Measurements from ENCODE around the gene ERCC6.

Gene ERCC6

DNA sequence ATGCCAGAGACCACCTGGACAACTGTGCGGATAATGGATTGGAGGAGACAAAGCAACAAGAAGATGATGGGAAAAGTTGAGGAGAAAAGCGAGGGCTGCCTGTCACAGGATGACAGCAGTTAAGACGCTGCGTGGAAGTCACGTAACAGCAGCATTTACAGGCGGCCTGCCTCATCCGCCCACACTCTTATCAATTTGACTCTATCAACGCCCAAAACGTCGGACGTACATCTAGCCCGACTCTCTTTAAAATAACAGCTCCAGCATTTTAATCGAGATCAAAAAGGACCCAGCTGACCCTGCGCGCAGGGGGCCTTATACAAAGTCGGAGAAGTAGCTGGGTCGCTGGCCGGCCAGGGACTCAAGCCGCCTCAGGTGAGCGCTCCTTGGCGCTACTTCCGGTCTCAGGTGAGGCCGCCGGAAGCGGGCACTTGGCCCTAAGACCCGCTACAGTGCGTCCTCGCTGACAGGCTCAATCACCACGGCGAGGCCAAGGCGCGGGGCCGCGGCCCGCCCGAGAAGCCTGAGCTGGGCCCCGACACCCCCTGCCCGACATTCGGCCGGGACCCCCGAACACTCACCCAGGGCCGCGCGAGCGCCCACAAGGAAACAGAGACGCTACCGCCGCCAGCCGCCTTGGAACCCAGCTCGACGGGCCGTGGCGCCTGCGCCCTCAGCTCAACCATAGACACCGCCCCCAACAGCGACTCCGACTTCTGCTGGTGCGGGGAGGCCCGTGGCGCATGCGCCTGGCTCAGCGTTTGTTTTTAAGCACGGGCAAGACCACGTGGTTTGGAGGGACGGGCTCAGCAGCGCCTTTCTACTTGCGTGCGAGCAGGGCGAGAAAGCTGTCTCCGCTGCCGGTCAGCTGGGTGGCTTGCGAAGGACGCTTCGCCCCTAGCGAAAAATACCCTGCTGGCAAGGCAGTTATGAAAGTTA lies at the start of gene ERCC6:
Gene ERCC6, minus strand, starts transcription at position 741 of the 939 bp plus-strand sequence.
- Histone ChIP-seq H3K27me3 (ENCODE audit: control insufficient read depth, insufficient read depth, low read length) (no peaks in the 10 kb centered on the region), H3K36me3 (ENCODE audit: control insufficient read depth, insufficient read depth, low read length) (peaks cover 2% of the 10 kb centered on the region), H3K4me3 (ENCODE audit: low read length) (peak within 1 kb of the TSS; percentile 88), H3K27ac (ENCODE audit: low read depth, low read length) (peak within 1 kb of the TSS; percentile 78), H3K4me1 (ENCODE audit: control insufficient read depth, insufficient read depth, low read length) (no peaks in the 10 kb centered on the region), H3K9ac (ENCODE audit: low read length) (peak within 1 kb of the TSS; percentile 57)

DNA sequence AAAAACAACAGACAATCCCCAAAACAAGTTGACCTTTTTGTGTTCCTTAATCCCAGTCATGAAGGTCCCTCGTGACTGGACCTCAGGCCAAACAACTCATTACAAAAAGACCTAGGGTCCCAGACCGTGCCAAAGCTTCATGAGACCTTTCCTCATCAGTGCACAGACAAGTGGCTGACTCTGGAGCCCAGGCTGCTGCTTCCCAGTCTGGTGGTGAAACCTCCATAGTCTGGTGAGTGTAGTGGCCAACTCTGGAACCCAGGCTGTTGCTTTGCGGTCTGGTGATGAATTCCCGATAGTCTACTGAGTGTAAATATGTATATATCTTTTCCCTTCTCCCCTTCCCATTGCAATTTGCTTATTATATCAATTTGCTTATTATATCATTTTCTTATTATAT lies 49.1 kb upstream of the ERCC6 start:
- Histone ChIP-seq H3K9ac (ENCODE audit: low read length) (no peak overlapping the region), H3K4me1 (ENCODE audit: control insufficient read depth, insufficient read depth, low read length) (no peaks in the 10 kb centered on the region), H3K36me3 (ENCODE audit: control insufficient read depth, insufficient read depth, low read length) (no peaks in the 10 kb centered on the region), H3K27ac (ENCODE audit: low read depth, low read length) (no peak overlapping the region), H3K4me3 (ENCODE audit: low read length) (no peak overlapping the region), H3K27me3 (ENCODE audit: control insufficient read depth, insufficient read depth, low read length) (no peaks in the 10 kb centered on the region)

DNA sequence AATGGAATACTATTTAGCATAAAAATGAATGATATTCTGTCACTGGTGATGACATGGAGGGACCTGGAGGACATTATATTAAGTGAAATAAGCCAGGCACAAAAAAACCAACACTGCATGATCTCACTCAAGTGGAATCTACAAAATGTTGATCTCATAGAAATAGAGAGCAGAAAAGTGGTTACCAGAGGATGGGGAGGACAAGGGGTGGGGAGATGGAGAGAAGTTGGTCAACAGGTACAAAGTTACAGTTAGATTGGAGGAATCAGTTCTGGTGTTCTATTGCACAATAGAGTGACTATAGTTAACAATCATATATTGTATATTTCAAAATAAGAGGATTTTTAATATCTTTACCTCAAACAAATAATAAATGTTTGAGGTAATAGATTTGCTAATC lies 46.5 kb upstream of the ERCC6 start:
- Histone ChIP-seq H3K27ac (ENCODE audit: low read depth, low read length) (no peak overlapping the region), H3K4me1 (ENCODE audit: control insufficient read depth, insufficient read depth, low read length) (no peaks in the 10 kb centered on the region), H3K36me3 (ENCODE audit: control insufficient read depth, insufficient read depth, low read length) (no peaks in the 10 kb centered on the region), H3K9ac (ENCODE audit: low read length) (no peak overlapping the region), H3K27me3 (ENCODE audit: control insufficient read depth, insufficient read depth, low read length) (no peaks in the 10 kb centered on the region), H3K4me3 (ENCODE audit: low read length) (no peak overlapping the region)

DNA sequence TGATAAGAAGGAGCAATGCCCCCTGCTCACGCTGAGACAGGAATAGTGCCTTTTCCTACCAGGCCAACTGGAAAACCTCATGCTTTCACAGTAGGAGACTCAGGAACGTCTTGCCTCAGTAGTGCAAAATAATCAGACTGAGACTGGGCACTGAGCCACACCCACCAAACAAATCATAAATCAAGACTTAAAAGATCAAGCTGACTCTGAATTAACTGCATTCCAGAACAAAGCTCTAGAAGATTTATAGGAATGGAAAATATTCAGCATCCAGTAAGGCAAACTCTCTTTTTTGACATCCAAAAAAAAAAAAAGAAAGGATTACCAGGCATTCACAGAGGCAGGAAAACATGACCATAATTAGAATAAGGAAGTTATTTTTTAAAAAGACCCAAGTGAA lies 40.7 kb upstream of the ERCC6 start:
- no peak overlapping the region for H3K27ac ChIP-seq (ENCODE audit: low read depth, low read length)
- H3K27me3 ChIP-seq (ENCODE audit: control insufficient read depth, insufficient read depth, low read length): no peaks in the 10 kb centered on the region
- no peaks in the 10 kb centered on the region for H3K4me1 ChIP-seq (ENCODE audit: control insufficient read depth, insufficient read depth, low read length)
- no peaks in the 10 kb centered on the region for H3K36me3 ChIP-seq (ENCODE audit: control insufficient read depth, insufficient read depth, low read length)
- no peak overlapping the region for H3K4me3 ChIP-seq (ENCODE audit: low read length)
- no peak overlapping the region for H3K9ac ChIP-seq (ENCODE audit: low read length)

DNA sequence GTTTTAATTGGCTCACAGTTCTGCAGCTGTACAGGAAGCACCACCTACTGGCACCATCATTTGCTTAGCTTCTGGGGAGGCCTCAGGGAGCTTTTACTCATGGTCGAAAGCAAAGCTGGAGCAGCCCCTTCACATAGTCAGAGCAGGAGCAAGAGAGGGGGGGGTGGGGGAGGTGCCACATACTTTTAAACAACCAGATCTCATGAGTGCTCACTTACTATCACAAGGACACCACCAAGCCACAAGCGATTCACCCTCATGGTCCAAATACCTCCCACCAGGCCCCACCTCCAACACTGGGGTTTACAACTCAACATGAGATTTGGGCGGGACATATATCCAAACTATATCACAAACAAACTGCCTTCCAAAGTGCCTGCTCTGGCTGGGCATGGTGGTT lies 39.5 kb upstream of the ERCC6 start:
- H3K9ac ChIP-seq (ENCODE audit: low read length): no peak overlapping the region
- H3K27me3 ChIP-seq (ENCODE audit: control insufficient read depth, insufficient read depth, low read length): no peaks in the 10 kb centered on the region
- H3K36me3 ChIP-seq (ENCODE audit: control insufficient read depth, insufficient read depth, low read length): no peaks in the 10 kb centered on the region
- no peak overlapping the region for H3K4me3 ChIP-seq (ENCODE audit: low read length)
- H3K27ac ChIP-seq (ENCODE audit: low read depth, low read length): no peak overlapping the region
- H3K4me1 ChIP-seq (ENCODE audit: control insufficient read depth, insufficient read depth, low read length): no peaks in the 10 kb centered on the region

DNA sequence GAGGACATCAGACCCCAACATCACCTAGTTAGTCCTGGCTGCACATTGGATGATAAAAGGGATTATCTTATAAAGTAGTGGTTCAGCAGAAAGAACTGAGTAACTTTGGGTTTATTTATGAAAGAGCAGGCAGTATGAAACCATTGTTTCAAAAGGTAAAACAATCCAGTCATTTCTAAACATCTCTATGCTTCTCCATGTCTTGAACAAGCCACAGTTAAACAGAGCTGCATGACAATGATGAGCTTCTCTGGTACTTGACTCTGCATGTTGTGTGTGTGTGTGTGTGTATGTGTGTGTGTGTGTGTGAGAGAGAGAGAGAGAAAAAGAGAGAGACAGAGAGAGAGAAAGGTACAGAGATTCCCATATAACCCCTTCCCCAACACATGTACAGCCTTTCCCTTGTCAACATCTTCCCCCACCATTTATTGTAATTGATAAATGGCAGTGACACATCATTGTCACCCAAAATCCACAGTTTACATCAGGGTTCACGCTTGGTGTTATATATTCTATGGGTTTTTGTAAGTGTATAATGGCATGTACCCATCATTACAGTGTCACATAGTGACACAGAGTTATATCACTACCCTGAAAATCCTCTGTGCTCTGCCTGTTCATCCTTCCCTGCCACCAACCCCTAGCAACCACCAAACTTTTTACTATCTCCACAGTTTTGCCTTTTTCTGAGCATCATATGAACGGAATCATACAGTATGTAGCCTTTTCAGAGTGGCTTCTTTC lies 38.4 kb upstream of the ERCC6 start:
- H3K27me3 ChIP-seq (ENCODE audit: control insufficient read depth, insufficient read depth, low read length): no peaks in the 10 kb centered on the region
- no peak overlapping the region for H3K4me3 ChIP-seq (ENCODE audit: low read length)
- H3K27ac ChIP-seq (ENCODE audit: low read depth, low read length): no peak overlapping the region
- H3K9ac ChIP-seq (ENCODE audit: low read length): no peak overlapping the region
- no peaks in the 10 kb centered on the region for H3K4me1 ChIP-seq (ENCODE audit: control insufficient read depth, insufficient read depth, low read length)
- no peaks in the 10 kb centered on the region for H3K36me3 ChIP-seq (ENCODE audit: control insufficient read depth, insufficient read depth, low read length)

DNA sequence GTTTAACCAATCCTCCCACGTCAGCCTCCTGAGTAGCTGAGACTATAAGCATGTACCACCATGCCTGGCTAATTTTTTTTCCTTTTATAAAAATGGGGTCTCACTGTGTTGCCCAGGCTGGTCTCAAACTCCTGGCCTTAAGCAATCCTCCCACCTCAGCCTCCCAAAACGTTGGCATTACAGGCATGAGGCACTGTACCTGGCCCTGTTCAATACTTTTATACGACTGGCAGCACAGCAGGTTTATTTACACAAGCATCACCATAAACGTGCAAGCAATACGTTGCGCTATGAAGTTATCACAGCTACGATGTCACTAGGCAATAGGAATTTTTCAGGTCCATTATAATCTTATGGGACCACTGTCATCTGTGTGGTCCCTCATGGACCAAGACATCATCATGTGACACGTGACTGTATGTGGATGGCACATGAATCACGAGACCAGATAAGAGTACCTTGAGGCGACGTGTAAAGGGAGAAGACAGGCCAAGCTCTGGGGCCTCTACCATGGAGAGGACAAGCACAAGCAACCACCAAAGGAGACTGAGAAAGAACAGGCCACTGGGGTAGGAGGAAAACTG lies 36.7 kb upstream of the ERCC6 start:
- Histone ChIP-seq H3K27me3 (ENCODE audit: control insufficient read depth, insufficient read depth, low read length) (no peaks in the 10 kb centered on the region), H3K27ac (ENCODE audit: low read depth, low read length) (no peak overlapping the region), H3K4me3 (ENCODE audit: low read length) (no peak overlapping the region), H3K9ac (ENCODE audit: low read length) (no peak overlapping the region), H3K36me3 (ENCODE audit: control insufficient read depth, insufficient read depth, low read length) (no peaks in the 10 kb centered on the region), H3K4me1 (ENCODE audit: control insufficient read depth, insufficient read depth, low read length) (no peaks in the 10 kb centered on the region)

DNA sequence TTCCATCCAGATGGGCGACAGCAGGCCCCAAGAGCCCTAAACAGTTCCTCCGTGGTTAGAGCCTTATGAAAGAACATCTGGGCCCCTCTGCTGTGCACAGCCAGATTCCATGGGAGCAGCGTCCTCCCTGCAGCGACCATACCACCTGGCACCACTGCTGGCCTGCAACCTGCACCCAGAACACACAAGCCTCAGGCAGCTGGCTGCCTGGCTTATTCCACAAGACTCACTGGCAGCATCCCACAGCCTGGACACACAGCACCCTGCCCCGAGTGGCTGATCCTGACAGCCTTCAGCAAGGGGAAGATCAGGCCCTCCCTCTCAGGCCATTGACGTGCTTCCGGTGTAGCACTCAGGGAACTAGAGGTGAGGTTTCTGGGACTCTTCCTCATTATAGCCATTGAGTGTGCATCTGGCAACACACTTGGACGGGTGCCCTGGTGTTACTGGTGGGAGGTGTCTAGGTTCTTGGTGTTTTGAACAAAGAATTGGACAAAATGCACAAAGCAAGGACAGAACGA lies 33.7 kb upstream of the ERCC6 start:
- no peaks in the 10 kb centered on the region for H3K4me1 ChIP-seq (ENCODE audit: control insufficient read depth, insufficient read depth, low read length)
- H3K27me3 ChIP-seq (ENCODE audit: control insufficient read depth, insufficient read depth, low read length): no peaks in the 10 kb centered on the region
- H3K9ac ChIP-seq (ENCODE audit: low read length): no peak overlapping the region
- no peak overlapping the region for H3K27ac ChIP-seq (ENCODE audit: low read depth, low read length)
- H3K36me3 ChIP-seq (ENCODE audit: control insufficient read depth, insufficient read depth, low read length): no peaks in the 10 kb centered on the region
- no peak overlapping the region for H3K4me3 ChIP-seq (ENCODE audit: low read length)

DNA sequence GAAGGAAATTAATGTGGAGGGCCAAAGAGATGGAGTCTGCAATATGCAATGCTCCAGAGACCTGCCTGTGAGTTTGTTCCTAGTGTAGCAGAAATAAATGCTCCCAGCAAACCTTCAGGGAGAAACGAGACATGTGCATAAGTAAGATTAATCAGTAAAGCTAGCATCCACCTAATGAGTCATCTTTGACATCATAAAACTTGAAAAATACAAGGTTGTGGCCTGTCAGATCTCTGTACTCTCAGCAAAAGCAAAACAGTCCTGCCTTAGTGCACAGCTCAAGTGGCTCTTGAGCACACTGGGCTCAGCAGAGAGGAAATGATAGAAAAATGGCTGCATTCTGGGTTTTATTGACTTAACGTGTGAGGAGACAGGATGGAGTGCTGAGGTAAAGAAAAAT lies 32.5 kb upstream of the ERCC6 start:
- Histone ChIP-seq H3K36me3 (ENCODE audit: control insufficient read depth, insufficient read depth, low read length) (no peaks in the 10 kb centered on the region), H3K27ac (ENCODE audit: low read depth, low read length) (no peak overlapping the region)

DNA sequence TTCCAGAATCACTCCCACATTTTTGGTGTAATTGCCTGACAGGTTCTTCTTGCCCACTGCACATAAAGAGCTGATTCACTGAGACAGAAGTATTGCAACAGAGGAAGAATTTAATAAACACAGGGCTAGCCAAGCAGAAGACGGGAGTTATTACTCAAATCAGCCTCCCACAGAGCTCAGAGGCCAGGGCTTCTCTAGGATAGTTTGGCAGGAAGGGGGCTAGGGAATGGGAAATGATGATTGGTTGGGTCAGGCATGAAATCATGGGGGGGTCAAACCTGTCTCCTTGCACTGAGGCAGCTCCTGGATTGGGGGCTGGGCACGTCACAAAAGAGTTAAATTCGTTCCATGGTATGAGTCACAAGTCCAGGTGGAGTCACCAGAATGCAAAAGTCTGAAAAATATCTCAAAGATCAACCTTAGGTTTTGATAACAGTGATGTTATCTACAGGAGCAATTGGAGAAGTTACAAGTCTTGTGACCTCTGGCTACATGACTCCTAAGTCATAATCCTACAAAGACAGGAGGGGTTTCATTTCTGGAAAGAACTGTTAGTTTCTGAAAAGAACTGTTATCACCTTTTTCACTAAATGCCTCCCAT lies 30.2 kb upstream of the ERCC6 start:
- Histone ChIP-seq H3K27me3 (ENCODE audit: control insufficient read depth, insufficient read depth, low read length) (no peaks in the 10 kb centered on the region), H3K36me3 (ENCODE audit: control insufficient read depth, insufficient read depth, low read length) (no peaks in the 10 kb centered on the region), H3K9ac (ENCODE audit: low read length) (no peak overlapping the region), H3K4me3 (ENCODE audit: low read length) (no peak overlapping the region), H3K4me1 (ENCODE audit: control insufficient read depth, insufficient read depth, low read length) (no peaks in the 10 kb centered on the region), H3K27ac (ENCODE audit: low read depth, low read length) (no peak overlapping the region)

More for the DNA sequence above, 32.5 kb upstream of the ERCC6 start:
- Histone ChIP-seq H3K9ac (ENCODE audit: low read length) (no peak overlapping the region), H3K27me3 (ENCODE audit: control insufficient read depth, insufficient read depth, low read length) (no peaks in the 10 kb centered on the region), H3K4me3 (ENCODE audit: low read length) (no peak overlapping the region), H3K4me1 (ENCODE audit: control insufficient read depth, insufficient read depth, low read length) (no peaks in the 10 kb centered on the region)

DNA sequence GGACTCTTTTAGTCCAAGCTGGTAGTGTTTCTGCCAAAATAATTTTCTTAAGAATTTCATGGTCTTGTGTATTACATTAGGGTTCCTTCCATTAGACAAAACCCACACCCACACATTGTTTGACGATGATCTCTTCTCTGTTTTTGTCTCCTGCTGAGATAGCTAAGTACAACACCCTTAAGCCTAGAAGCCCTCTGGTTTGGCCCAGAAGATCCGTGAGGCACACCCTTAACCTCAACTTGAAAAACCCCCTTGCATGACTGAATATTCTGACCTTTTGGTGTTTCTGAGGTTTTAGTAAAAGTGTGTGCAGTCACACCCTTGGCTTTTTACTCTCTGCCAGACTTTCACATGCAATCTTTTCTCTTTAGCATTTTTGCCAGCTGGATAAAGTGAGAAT lies 29.3 kb upstream of the ERCC6 start:
- H3K9ac ChIP-seq (ENCODE audit: low read length): no peak overlapping the region
- H3K27ac ChIP-seq (ENCODE audit: low read depth, low read length): no peak overlapping the region
- H3K36me3 ChIP-seq (ENCODE audit: control insufficient read depth, insufficient read depth, low read length): no peaks in the 10 kb centered on the region
- no peaks in the 10 kb centered on the region for H3K4me1 ChIP-seq (ENCODE audit: control insufficient read depth, insufficient read depth, low read length)
- no peak overlapping the region for H3K4me3 ChIP-seq (ENCODE audit: low read length)
- H3K27me3 ChIP-seq (ENCODE audit: control insufficient read depth, insufficient read depth, low read length): no peaks in the 10 kb centered on the region

DNA sequence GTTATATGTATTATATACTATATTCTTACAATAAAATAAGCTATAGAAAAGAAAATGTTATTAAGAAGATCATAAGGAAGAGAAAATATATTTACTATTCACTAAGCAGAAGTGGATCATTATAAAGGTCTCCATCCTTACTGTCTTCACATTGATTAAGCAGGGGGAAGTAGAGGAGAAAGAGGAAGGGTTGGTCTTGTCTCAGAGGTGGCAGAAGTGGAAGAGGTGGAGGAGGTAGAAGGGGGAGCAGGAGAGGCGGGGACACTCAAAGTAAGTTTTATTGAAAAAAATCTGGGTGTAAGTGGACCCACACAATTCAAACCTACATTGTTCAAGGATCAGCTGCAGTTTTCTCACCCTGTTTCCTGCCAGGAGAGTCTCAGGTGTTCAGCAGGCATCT lies 28.9 kb upstream of the ERCC6 start:
- Histone ChIP-seq H3K9ac (ENCODE audit: low read length) (no peak overlapping the region), H3K27me3 (ENCODE audit: control insufficient read depth, insufficient read depth, low read length) (no peaks in the 10 kb centered on the region), H3K36me3 (ENCODE audit: control insufficient read depth, insufficient read depth, low read length) (no peaks in the 10 kb centered on the region), H3K4me3 (ENCODE audit: low read length) (no peak overlapping the region), H3K4me1 (ENCODE audit: control insufficient read depth, insufficient read depth, low read length) (no peaks in the 10 kb centered on the region), H3K27ac (ENCODE audit: low read depth, low read length) (no peak overlapping the region)
